Calu3 (cell line): Measurements from ENCODE around the gene ITPK1. TPM values are rescaled to one million over a fixed set of nuclear protein-coding genes. Genes with fewer than 3 reads are reported as not detected.

Experiments
- BruUV-seq: library from RNA; stranded (reverse); fragments of 400-500 nt; replicated peaks from 2 replicates; lab custom pipeline; 2021; lab: Mats Ljungman, UMichigan
- CTCF ChIA-PET: fragments of 300-600 bp; sonication (Branson Sonifier 250); formaldehyde crosslinking; loops from one replicate; lab custom pipeline; 2022; ENCODE audit warnings: antibody characterized with exemption; lab: Charles Lee
- DNase-seq: peaks from one replicate; pipeline ENCODE4 v3.0.0; 2022
- H3K27ac Mint-ChIP-seq: one replicate; pipeline ENCODE4 v1.8.0; 2022; ENCODE audit warnings: mixed read lengths; ENCODE audit not compliant: unreplicated experiment
- H3K27me3 Mint-ChIP-seq: one replicate; pipeline ENCODE4 v1.8.0; 2022; ENCODE audit warnings: mixed read lengths; ENCODE audit not compliant: unreplicated experiment
- H3K36me3 Mint-ChIP-seq: one replicate; pipeline ENCODE4 v1.8.0; 2022; ENCODE audit warnings: mild to moderate bottlenecking, moderate library complexity, mixed read lengths; ENCODE audit not compliant: insufficient read depth, unreplicated experiment
- H3K4me1 Mint-ChIP-seq: one replicate; pipeline ENCODE4 v1.8.0; 2022; ENCODE audit warnings: mild to moderate bottlenecking, low read depth, mixed read lengths; ENCODE audit not compliant: unreplicated experiment
- H3K4me3 Mint-ChIP-seq: one replicate; pipeline ENCODE4 v1.8.0; 2022; ENCODE audit warnings: mild to moderate bottlenecking, low read depth, moderate library complexity, mixed read lengths; ENCODE audit not compliant: unreplicated experiment
- H3K9me3 Mint-ChIP-seq: one replicate; pipeline ENCODE4 v1.8.0; 2022; ENCODE audit warnings: low read depth, mixed read lengths; ENCODE audit not compliant: unreplicated experiment
- CTCF ChIP-seq: fragments of 200-600 bp; IDR thresholded peaks from one replicate; pipeline ENCODE4 v1.8.0; 2022; ENCODE audit warnings: antibody characterized with exemption; ENCODE audit not compliant: unreplicated experiment
- intact Hi-C: fragments of 100-400 bp; cut with micrococcal nuclease; formaldehyde crosslinking; loops from one replicate; pipeline ENCODE4 v1.10.0; 2022; ENCODE audit not compliant: unreplicated experiment
- total RNA-seq: library from RNA; stranded (reverse); gene quantifications from 2 replicates; pipeline ENCODE4 v1.2.3, GENCODE V29; 2022

Gene ITPK1
- total RNA-seq, 1 experiment from 2014 or later: 94.3 TPM

- intact Hi-C loops: no loop called here
- CTCF ChIA-PET: interaction anchor here (0.6 kb wide), 1 partner anchor 747 kb away, joined by 4 read pairs; no protein-coding TSS in a partner anchor
- Mint-ChIP-seq H3K36me3 (peaks cover 43% of the 10 kb centered on the region), H3K27ac (no peak overlapping the region), H3K4me1 (peaks cover 14% of the 10 kb centered on the region), H3K9me3 (no peaks in the 10 kb centered on the region), H3K27me3 (no peaks in the 10 kb centered on the region), H3K4me3 (no peak overlapping the region)
- no peak for DNase-seq
- TF ChIP-seq CTCF: no peak
- BruUV-seq: no TSS peak
These were observed 173.1 kb downstream of the ITPK1 start for GRCh38 chr14:92942576-92942975.

- BruUV-seq: no TSS peak
These were observed 173.6 kb downstream of the ITPK1 start for GRCh38 chr14:92942136-92942535.

GRCh38 chr14:92941531-92941930 lies 174.2 kb downstream of the ITPK1 start:
- DNase-seq: no peak
- intact Hi-C loops: no loop called here
- Mint-ChIP-seq H3K9me3 (no peaks in the 10 kb centered on the region), H3K4me3 (no peak overlapping the region), H3K27ac (no peak overlapping the region), H3K4me1 (peaks cover 4% of the 10 kb centered on the region), H3K27me3 (no peaks in the 10 kb centered on the region), H3K36me3 (peaks cover 32% of the 10 kb centered on the region)
- no TSS peak for BruUV-seq
- no peak for TF ChIP-seq CTCF
- CTCF ChIA-PET: no interaction called here

More at GRCh38 chr14:92942136-92942535, 173.6 kb downstream of the ITPK1 start:
- Mint-ChIP-seq H3K36me3 (peaks cover 38% of the 10 kb centered on the region), H3K4me1 (peaks cover 10% of the 10 kb centered on the region), H3K27me3 (no peaks in the 10 kb centered on the region), H3K27ac (no peak overlapping the region), H3K9me3 (no peaks in the 10 kb centered on the region), H3K4me3 (no peak overlapping the region)
- CTCF ChIA-PET: interaction anchor here (0.6 kb wide), 1 partner anchor 747 kb away, joined by 4 read pairs; no protein-coding TSS in a partner anchor
- intact Hi-C loops: no loop called here
- TF ChIP-seq CTCF: no peak
- no peak for DNase-seq

- BruUV-seq: no TSS peak
- no peak for DNase-seq
- TF ChIP-seq CTCF: no peak
- no peak overlapping the region for H3K4me3 Mint-ChIP-seq
- H3K36me3 Mint-ChIP-seq: peaks cover 28% of the 10 kb centered on the region
- intact Hi-C loops: no loop called here
- no peaks in the 10 kb centered on the region for H3K4me1 Mint-ChIP-seq
- no peak overlapping the region for H3K27ac Mint-ChIP-seq
- CTCF ChIA-PET: no interaction called here
- no peaks in the 10 kb centered on the region for H3K9me3 Mint-ChIP-seq
- H3K27me3 Mint-ChIP-seq: no peaks in the 10 kb centered on the region
These were observed 175.2 kb downstream of the ITPK1 start for GRCh38 chr14:92940543-92940942.
